ENCODE measurements around the gene PCDH1.
"Not testable (repeated sequence)": the region's sequence is repeated elsewhere in the genome, so short reads cannot be mapped to it uniquely, and the experiment has no call there.

The PCDH1 gene

GRCh38 chr5:141910271-141910673, 32.1 kb upstream of the PCDH1 start:
- peaks cover 8% of the 10 kb centered on the region for H3K4me1 ChIP-seq
- H3K36me3 ChIP-seq (replicated peaks): no peaks in the 10 kb centered on the region
- no peak for DNase-seq (ENCODE audit: low spot score in 2 of 2)
- H3K4me3 ChIP-seq: no peak overlapping the region
- peaks cover 10% of the 10 kb centered on the region for H3K27me3 ChIP-seq (ENCODE audit: low read depth)
- no peaks in the 10 kb centered on the region for H3K9me3 ChIP-seq
- in situ Hi-C loops (cut with MboI; ENCODE audit: low sequenced_read_pairs): no loop called here

GRCh38 chr5:141909212-141909611, 31.0 kb upstream of the PCDH1 start:
- peaks cover 5% of the 10 kb centered on the region for H3K4me1 ChIP-seq
- no peak overlapping the region for H3K4me3 ChIP-seq
- H3K27me3 ChIP-seq (ENCODE audit: low read depth): peaks cover 10% of the 10 kb centered on the region
- DNase-seq (ENCODE audit: low spot score in 2 of 2): no peak
- in situ Hi-C loops (cut with MboI; ENCODE audit: low sequenced_read_pairs): no loop called here
- H3K36me3 ChIP-seq (replicated peaks): no peaks in the 10 kb centered on the region
- no peaks in the 10 kb centered on the region for H3K9me3 ChIP-seq

- Histone ChIP-seq H3K36me3 (replicated peaks) (no peaks in the 10 kb centered on the region), H3K27me3 (ENCODE audit: low read depth) (peaks cover 10% of the 10 kb centered on the region), H3K4me1 (peaks cover under 1% of the 10 kb centered on the region), H3K9me3 (no peaks in the 10 kb centered on the region), H3K4me3 (no peak overlapping the region)
- in situ Hi-C loops (cut with MboI; ENCODE audit: low sequenced_read_pairs): no loop called here
- DNase-seq (ENCODE audit: low spot score in 2 of 2): no peak
Observed at GRCh38 chr5:141908796-141909195, 30.6 kb upstream of the PCDH1 start.

- in situ Hi-C loops (cut with MboI; ENCODE audit: low sequenced_read_pairs): no loop called here
- DNase-seq (ENCODE audit: low spot score in 2 of 2): no peak
- no peak overlapping the region for H3K4me3 ChIP-seq
- no peaks in the 10 kb centered on the region for H3K36me3 ChIP-seq (replicated peaks)
- peaks cover 10% of the 10 kb centered on the region for H3K27me3 ChIP-seq (ENCODE audit: low read depth)
- H3K9me3 ChIP-seq: no peaks in the 10 kb centered on the region
- H3K4me1 ChIP-seq: no peaks in the 10 kb centered on the region
Observed at GRCh38 chr5:141906972-141907371, 28.8 kb upstream of the PCDH1 start.

GRCh38 chr5:141906517-141906916, 28.3 kb upstream of the PCDH1 start:
- Histone ChIP-seq H3K36me3 (replicated peaks) (no peaks in the 10 kb centered on the region), H3K4me1 (no peaks in the 10 kb centered on the region), H3K9me3 (no peaks in the 10 kb centered on the region), H3K27me3 (ENCODE audit: low read depth) (peaks cover 10% of the 10 kb centered on the region), H3K4me3 (no peak overlapping the region)
- in situ Hi-C loops (cut with MboI; ENCODE audit: low sequenced_read_pairs): no loop called here
- no peak for DNase-seq (ENCODE audit: low spot score in 2 of 2)

GRCh38 chr5:141904551-141904950, 26.3 kb upstream of the PCDH1 start:
- Histone ChIP-seq H3K36me3 (replicated peaks) (no peaks in the 10 kb centered on the region), H3K9me3 (no peaks in the 10 kb centered on the region), H3K4me1 (no peaks in the 10 kb centered on the region), H3K27me3 (ENCODE audit: low read depth) (peaks cover 10% of the 10 kb centered on the region), H3K4me3 (no peak overlapping the region)
- no peak for DNase-seq (ENCODE audit: low spot score in 2 of 2)
- in situ Hi-C loops (cut with MboI; ENCODE audit: low sequenced_read_pairs): no loop called here

GRCh38 chr5:141903261-141903660, 25.1 kb upstream of the PCDH1 start:
- peaks cover 10% of the 10 kb centered on the region for H3K27me3 ChIP-seq (ENCODE audit: low read depth)
- in situ Hi-C loops (cut with MboI; ENCODE audit: low sequenced_read_pairs): no loop called here
- DNase-seq (ENCODE audit: low spot score in 2 of 2): no peak
- no peaks in the 10 kb centered on the region for H3K9me3 ChIP-seq
- H3K36me3 ChIP-seq (replicated peaks): no peaks in the 10 kb centered on the region
- H3K4me1 ChIP-seq: no peaks in the 10 kb centered on the region
- H3K4me3 ChIP-seq: no peak overlapping the region

GRCh38 chr5:141902015-141902814, 24.0 kb upstream of the PCDH1 start:
- Histone ChIP-seq H3K27me3 (ENCODE audit: low read depth) (peaks cover 10% of the 10 kb centered on the region), H3K4me1 (no peaks in the 10 kb centered on the region), H3K9me3 (no peaks in the 10 kb centered on the region), H3K36me3 (replicated peaks) (no peaks in the 10 kb centered on the region), H3K4me3 (no peak overlapping the region)
- in situ Hi-C loops (cut with MboI; ENCODE audit: low sequenced_read_pairs): no loop called here
- no peak for DNase-seq (ENCODE audit: low spot score in 2 of 2)

- in situ Hi-C loops (cut with MboI; ENCODE audit: low sequenced_read_pairs): no loop called here
- H3K36me3 ChIP-seq (replicated peaks): no peaks in the 10 kb centered on the region
- no peaks in the 10 kb centered on the region for H3K9me3 ChIP-seq
- H3K27me3 ChIP-seq (ENCODE audit: low read depth): peaks cover 9% of the 10 kb centered on the region; the same call in 1 of the 2 replicates
- no peak for DNase-seq (ENCODE audit: low spot score in 2 of 2)
- no peak overlapping the region for H3K4me3 ChIP-seq
- no peaks in the 10 kb centered on the region for H3K4me1 ChIP-seq
Observed at GRCh38 chr5:141898448-141899049, 20.3 kb upstream of the PCDH1 start.

- Histone ChIP-seq H3K9me3 (no peaks in the 10 kb centered on the region), H3K4me1 (no peaks in the 10 kb centered on the region), H3K4me3 (no peak overlapping the region), H3K36me3 (replicated peaks) (no peaks in the 10 kb centered on the region), H3K27me3 (ENCODE audit: low read depth) (peaks cover 12% of the 10 kb centered on the region; the same call in 1 of the 2 replicates)
- no peak for DNase-seq (ENCODE audit: low spot score in 2 of 2)
- in situ Hi-C loops (cut with MboI; ENCODE audit: low sequenced_read_pairs): no loop called here
Observed at GRCh38 chr5:141897425-141897824, 19.2 kb upstream of the PCDH1 start.

GRCh38 chr5:141890429-141890828, 12.2 kb upstream of the PCDH1 start:
- H3K9me3 ChIP-seq; in situ Hi-C loops (cut with MboI; ENCODE audit: low sequenced_read_pairs); H3K4me3 ChIP-seq; DNase-seq (ENCODE audit: low spot score in 2 of 2); H3K36me3 ChIP-seq (replicated peaks); H3K4me1 ChIP-seq: not testable (repeated sequence)
- peaks cover 17% of the 10 kb centered on the region for H3K27me3 ChIP-seq (ENCODE audit: low read depth)

- peaks cover 21% of the 10 kb centered on the region for H3K27me3 ChIP-seq (ENCODE audit: low read depth)
- H3K9me3 ChIP-seq: no peaks in the 10 kb centered on the region
- H3K4me3 ChIP-seq: no peak overlapping the region
- no peaks in the 10 kb centered on the region for H3K4me1 ChIP-seq
- no peaks in the 10 kb centered on the region for H3K36me3 ChIP-seq (replicated peaks)
- DNase-seq (ENCODE audit: low spot score in 2 of 2): no peak
- in situ Hi-C loops (cut with MboI; ENCODE audit: low sequenced_read_pairs): no loop called here
Observed at GRCh38 chr5:141889282-141889871, 11.2 kb upstream of the PCDH1 start.

GRCh38 chr5:141883892-141884318, 5.7 kb upstream of the PCDH1 start:
- Histone ChIP-seq H3K36me3 (replicated peaks) (no peaks in the 10 kb centered on the region), H3K9me3 (no peaks in the 10 kb centered on the region), H3K4me1 (peaks cover 8% of the 10 kb centered on the region), H3K27me3 (ENCODE audit: low read depth) (peaks cover 33% of the 10 kb centered on the region), H3K4me3 (no peak overlapping the region)
- DNase-seq (ENCODE audit: low spot score in 2 of 2): no peak
- in situ Hi-C loops (cut with MboI; ENCODE audit: low sequenced_read_pairs): no loop called here

GRCh38 chr5:141883184-141883891, 5.1 kb upstream of the PCDH1 start:
- Histone ChIP-seq H3K4me3 (no peak overlapping the region), H3K4me1 (peaks cover 10% of the 10 kb centered on the region), H3K27me3 (ENCODE audit: low read depth) (peaks cover 33% of the 10 kb centered on the region), H3K9me3 (no peaks in the 10 kb centered on the region), H3K36me3 (replicated peaks) (no peaks in the 10 kb centered on the region)
- DNase-seq (ENCODE audit: low spot score in 2 of 2): peak in 1 of 2 experiments; percentile 61
- in situ Hi-C loops (cut with MboI; ENCODE audit: low sequenced_read_pairs): no loop called here
